ENCODE results near the gene MESP2. TPM values are rescaled to one million over a fixed set of nuclear protein-coding genes. Genes with fewer than 3 reads are reported as not detected.

MESP2 gene
- total and polyA plus RNA-seq, 2 donors (not counting 1 experiment from before 2014, with no cell fraction given) = 0.99 TPM; not detected in 1

DNA sequence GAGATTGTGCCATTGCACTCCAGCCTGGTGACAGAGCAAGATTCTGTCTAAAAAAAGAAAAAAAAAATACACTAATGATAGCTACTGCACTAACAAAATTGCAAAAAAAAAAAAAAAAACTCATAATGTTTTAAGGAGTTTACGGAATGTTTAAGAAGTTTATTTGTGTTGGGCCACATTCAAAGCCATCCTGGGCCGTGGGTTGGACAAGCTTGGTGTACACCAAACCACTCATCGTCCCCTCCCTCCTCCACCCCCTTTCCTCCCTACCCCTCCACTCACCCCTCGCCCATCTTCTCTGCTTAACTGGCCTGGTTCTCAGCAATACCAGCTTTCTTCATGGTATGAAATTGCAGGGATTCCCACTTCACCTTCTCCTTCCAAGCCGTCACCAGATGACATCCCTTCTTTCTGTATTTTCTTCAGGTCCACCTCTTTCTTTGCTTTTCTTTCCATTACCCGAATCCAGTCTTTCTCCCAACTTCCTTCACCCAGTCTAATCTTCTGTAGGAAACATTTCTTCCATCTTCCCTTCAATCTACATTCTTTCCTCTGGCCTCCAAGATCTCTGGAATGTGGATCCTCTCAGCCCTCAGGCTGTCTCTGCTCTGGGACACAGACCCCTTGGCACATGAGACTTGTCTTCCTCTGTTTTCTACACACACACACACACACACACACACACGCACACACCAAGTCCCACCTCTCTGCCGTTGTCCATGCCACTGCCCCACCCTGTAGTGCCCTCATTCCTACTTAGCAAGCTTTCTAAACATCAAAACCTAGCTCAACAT lies 21.6 kb upstream of the MESP2 start:
- TF ChIP-seq EZH2 (IDR thresholded peaks at IDR 0.05; ENCODE audit: low read length, missing control alignments) = no peak
- TF ChIP-seq, protein P1, sequence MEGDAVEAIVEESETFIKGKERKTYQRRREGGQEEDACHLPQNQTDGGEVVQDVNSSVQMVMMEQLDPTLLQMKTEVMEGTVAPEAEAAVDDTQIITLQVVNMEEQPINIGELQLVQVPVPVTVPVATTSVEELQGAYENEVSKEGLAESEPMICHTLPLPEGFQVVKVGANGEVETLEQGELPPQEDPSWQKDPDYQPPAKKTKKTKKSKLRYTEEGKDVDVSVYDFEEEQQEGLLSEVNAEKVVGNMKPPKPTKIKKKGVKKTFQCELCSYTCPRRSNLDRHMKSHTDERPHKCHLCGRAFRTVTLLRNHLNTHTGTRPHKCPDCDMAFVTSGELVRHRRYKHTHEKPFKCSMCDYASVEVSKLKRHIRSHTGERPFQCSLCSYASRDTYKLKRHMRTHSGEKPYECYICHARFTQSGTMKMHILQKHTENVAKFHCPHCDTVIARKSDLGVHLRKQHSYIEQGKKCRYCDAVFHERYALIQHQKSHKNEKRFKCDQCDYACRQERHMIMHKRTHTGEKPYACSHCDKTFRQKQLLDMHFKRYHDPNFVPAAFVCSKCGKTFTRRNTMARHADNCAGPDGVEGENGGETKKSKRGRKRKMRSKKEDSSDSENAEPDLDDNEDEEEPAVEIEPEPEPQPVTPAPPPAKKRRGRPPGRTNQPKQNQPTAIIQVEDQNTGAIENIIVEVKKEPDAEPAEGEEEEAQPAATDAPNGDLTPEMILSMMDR (conservative IDR thresholded peaks at IDR 0.05 in 1 of 2, IDR thresholded peaks at IDR 0.05 in 1 of 2; ENCODE audit: low read depth in 1 of 2, low read length in 2 of 2) = no peak

DNA sequence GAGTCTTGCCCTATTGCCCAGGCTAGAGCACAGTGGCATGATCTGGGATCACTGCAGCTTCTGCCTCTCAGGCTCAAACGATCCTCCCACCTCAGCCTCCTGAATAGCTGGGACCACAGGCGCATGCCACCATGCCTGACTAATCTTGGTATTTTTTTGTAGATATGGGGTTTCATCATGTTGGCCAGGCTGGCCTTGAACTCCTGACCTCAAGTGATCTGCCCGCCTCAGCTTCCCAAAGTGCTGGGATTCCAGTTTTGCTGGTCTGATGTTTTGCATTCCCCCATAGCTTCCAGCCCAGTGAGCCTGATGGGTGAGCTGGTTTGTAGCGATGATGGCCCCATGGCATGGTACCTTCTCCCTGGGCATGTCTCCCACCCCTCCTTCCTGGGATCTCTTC lies 20.4 kb upstream of the MESP2 start:
- Histone ChIP-seq H3K9ac (ENCODE audit: insufficient read depth, low read length) (no peak overlapping the region), H3K79me2 (ENCODE audit: control insufficient read depth, insufficient read depth, low read length) (no peaks in the 10 kb centered on the region), H4K20me1 (ENCODE audit: control insufficient read depth, extremely low read depth, insufficient read depth, low read length) (no peaks in the 10 kb centered on the region), H3K4me3 (replicated peaks in 1 of 4; ENCODE audit: control extremely low read depth in 1 of 4, insufficient read depth in 1 of 4, low read depth in 3 of 4, low read length in 4 of 4) (no peak overlapping the region), H3K4me1 (ENCODE audit: control insufficient read depth, extremely low read depth, insufficient read depth, low read length) (no peaks in the 10 kb centered on the region), H3K27me3 (ENCODE audit: control insufficient read depth, insufficient read depth, low read length) (no peaks in the 10 kb centered on the region), H2AFZ (ENCODE audit: low read length) (no peak overlapping the region), H3K27ac (ENCODE audit: insufficient read depth, low read length) (no peak overlapping the region), H3K4me2 (ENCODE audit: extremely low read depth, insufficient read depth, low read length) (no peak overlapping the region), H3K9me3 (ENCODE audit: control insufficient read depth, insufficient read depth, low read depth, low read length) (no peaks in the 10 kb centered on the region), H3K36me3 (ENCODE audit: control insufficient read depth, insufficient read depth, low read length) (no peaks in the 10 kb centered on the region)
- DNase-seq (ENCODE audit: low read depth in 2 of 2) = no peak
- no peak for TF ChIP-seq EZH2 (IDR thresholded peaks at IDR 0.05; ENCODE audit: low read length, missing control alignments)
- TF ChIP-seq, protein P1 (conservative IDR thresholded peaks at IDR 0.05 in 1 of 2, IDR thresholded peaks at IDR 0.05 in 1 of 2; ENCODE audit: low read depth in 1 of 2, low read length in 2 of 2) = no peak

More for the DNA sequence above, 21.6 kb upstream of the MESP2 start:
- Histone ChIP-seq H2AFZ (ENCODE audit: low read length) (no peak overlapping the region), H3K4me1 (ENCODE audit: control insufficient read depth, extremely low read depth, insufficient read depth, low read length) (peaks cover 4% of the 10 kb centered on the region), H3K27me3 (ENCODE audit: control insufficient read depth, insufficient read depth, low read length) (peaks cover under 1% of the 10 kb centered on the region), H3K9me3 (ENCODE audit: control insufficient read depth, insufficient read depth, low read depth, low read length) (no peaks in the 10 kb centered on the region), H3K36me3 (ENCODE audit: control insufficient read depth, insufficient read depth, low read length) (no peaks in the 10 kb centered on the region), H3K4me2 (ENCODE audit: extremely low read depth, insufficient read depth, low read length) (no peak overlapping the region), H3K27ac (ENCODE audit: insufficient read depth, low read length) (no peak overlapping the region), H3K4me3 (replicated peaks in 1 of 4; ENCODE audit: control extremely low read depth in 1 of 4, insufficient read depth in 1 of 4, low read depth in 3 of 4, low read length in 4 of 4) (no peak overlapping the region), H4K20me1 (ENCODE audit: control insufficient read depth, extremely low read depth, insufficient read depth, low read length) (no peaks in the 10 kb centered on the region), H3K9ac (ENCODE audit: insufficient read depth, low read length) (no peak overlapping the region), H3K79me2 (ENCODE audit: control insufficient read depth, insufficient read depth, low read length) (no peaks in the 10 kb centered on the region)
- DNase-seq (ENCODE audit: low read depth in 2 of 2) = no peak

DNA sequence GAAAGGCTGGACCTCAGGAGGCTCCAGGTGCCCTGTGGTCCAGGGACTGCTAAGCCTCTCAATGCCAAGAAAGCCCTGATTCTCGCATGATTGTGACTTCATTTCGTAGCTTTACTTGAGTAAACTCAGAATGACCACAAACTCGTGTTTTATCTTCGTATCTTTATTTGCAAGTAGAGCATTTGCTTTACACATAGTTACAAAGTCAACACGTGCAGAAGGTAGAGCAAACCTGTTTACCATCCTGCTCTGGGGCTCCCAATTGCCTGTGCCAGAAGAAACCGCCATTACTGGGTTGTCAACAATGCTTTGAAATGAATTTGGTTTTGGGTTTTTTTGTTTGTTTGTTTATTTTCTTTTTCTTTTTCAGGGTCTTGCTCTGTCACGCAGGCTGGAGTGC lies 19.2 kb upstream of the MESP2 start:
- TF ChIP-seq EZH2 (IDR thresholded peaks at IDR 0.05; ENCODE audit: low read length, missing control alignments) = no peak
- TF ChIP-seq, protein P1 (conservative IDR thresholded peaks at IDR 0.05 in 1 of 2, IDR thresholded peaks at IDR 0.05 in 1 of 2; ENCODE audit: low read depth in 1 of 2, low read length in 2 of 2) = no peak

More for the DNA sequence above, 19.2 kb upstream of the MESP2 start:
- Histone ChIP-seq H4K20me1 (ENCODE audit: control insufficient read depth, extremely low read depth, insufficient read depth, low read length) (no peaks in the 10 kb centered on the region), H3K4me3 (replicated peaks in 1 of 4; ENCODE audit: control extremely low read depth in 1 of 4, insufficient read depth in 1 of 4, low read depth in 3 of 4, low read length in 4 of 4) (no peak overlapping the region), H3K9me3 (ENCODE audit: control insufficient read depth, insufficient read depth, low read depth, low read length) (no peaks in the 10 kb centered on the region), H3K27me3 (ENCODE audit: control insufficient read depth, insufficient read depth, low read length) (no peaks in the 10 kb centered on the region), H3K36me3 (ENCODE audit: control insufficient read depth, insufficient read depth, low read length) (no peaks in the 10 kb centered on the region), H3K4me1 (ENCODE audit: control insufficient read depth, extremely low read depth, insufficient read depth, low read length) (no peaks in the 10 kb centered on the region), H3K9ac (ENCODE audit: insufficient read depth, low read length) (no peak overlapping the region), H2AFZ (ENCODE audit: low read length) (no peak overlapping the region), H3K4me2 (ENCODE audit: extremely low read depth, insufficient read depth, low read length) (no peak overlapping the region), H3K27ac (ENCODE audit: insufficient read depth, low read length) (no peak overlapping the region), H3K79me2 (ENCODE audit: control insufficient read depth, insufficient read depth, low read length) (no peaks in the 10 kb centered on the region)
- DNase-seq (ENCODE audit: low read depth in 2 of 2) = no peak
